ENCODE results near the gene SLC35A3.
"Not testable (repeated sequence)": the region's sequence is repeated elsewhere in the genome, so short reads cannot be mapped to it uniquely, and the experiment has no call there.

Gene SLC35A3

GRCh38 chr1:100009458-100009857 is 39.7 kb downstream of the SLC35A3 start:
- DNase-seq: peak; percentile 4
- in situ Hi-C loops (cut with HindIII; ENCODE audit: low pct_ligation_motif_present, low pct_unique_long_range_greater_than_20kb, low sequenced_read_pairs): no loop called here

GRCh38 chr1:100010804-100011203 is 41.0 kb downstream of the SLC35A3 start:
- in situ Hi-C loops (cut with HindIII; ENCODE audit: low pct_ligation_motif_present, low pct_unique_long_range_greater_than_20kb, low sequenced_read_pairs): no loop called here
- no peak for DNase-seq

- no peak for DNase-seq
- in situ Hi-C loops (cut with HindIII; ENCODE audit: low pct_ligation_motif_present, low pct_unique_long_range_greater_than_20kb, low sequenced_read_pairs): no loop called here
Observed at GRCh38 chr1:100019220-100019619, 49.4 kb downstream of the SLC35A3 start.

GRCh38 chr1:100023482-100023881 is 53.7 kb downstream of the SLC35A3 start:
- in situ Hi-C loops (cut with HindIII; ENCODE audit: low pct_ligation_motif_present, low pct_unique_long_range_greater_than_20kb, low sequenced_read_pairs): no loop called here
- DNase-seq: no peak

- in situ Hi-C loops (cut with HindIII; ENCODE audit: low pct_ligation_motif_present, low pct_unique_long_range_greater_than_20kb, low sequenced_read_pairs): no loop called here
Observed at GRCh38 chr1:100027212-100027611, 57.4 kb downstream of the SLC35A3 start.

GRCh38 chr1:100028765-100029164 is 59.0 kb downstream of the SLC35A3 start:
- in situ Hi-C loops (cut with HindIII; ENCODE audit: low pct_ligation_motif_present, low pct_unique_long_range_greater_than_20kb, low sequenced_read_pairs): no loop called here
- DNase-seq: no peak

More at GRCh38 chr1:100027212-100027611, 57.4 kb downstream of the SLC35A3 start:
- no peak for DNase-seq

GRCh38 chr1:100034470-100034869 is 64.7 kb downstream of the SLC35A3 start:
- in situ Hi-C loops (cut with HindIII; ENCODE audit: low pct_ligation_motif_present, low pct_unique_long_range_greater_than_20kb, low sequenced_read_pairs): no loop called here
- peak; percentile 54 for DNase-seq

- in situ Hi-C loops (cut with HindIII; ENCODE audit: low pct_ligation_motif_present, low pct_unique_long_range_greater_than_20kb, low sequenced_read_pairs): no loop called here
- no peak for DNase-seq
Observed at GRCh38 chr1:100035214-100035613, 65.4 kb downstream of the SLC35A3 start.

- peak; percentile 2 for DNase-seq
- in situ Hi-C loops (cut with HindIII; ENCODE audit: low pct_ligation_motif_present, low pct_unique_long_range_greater_than_20kb, low sequenced_read_pairs): no loop called here
Observed at GRCh38 chr1:100036718-100037655, 67.2 kb downstream of the SLC35A3 start.

GRCh38 chr1:100037656-100037926 is 67.8 kb downstream of the SLC35A3 start:
- no peak for DNase-seq
- in situ Hi-C loops (cut with HindIII; ENCODE audit: low pct_ligation_motif_present, low pct_unique_long_range_greater_than_20kb, low sequenced_read_pairs): no loop called here

- in situ Hi-C loops (cut with HindIII; ENCODE audit: low pct_ligation_motif_present, low pct_unique_long_range_greater_than_20kb, low sequenced_read_pairs): no loop called here
- peak; percentile 82 for DNase-seq
Observed at GRCh38 chr1:100037927-100038659, 68.3 kb downstream of the SLC35A3 start.

GRCh38 chr1:100038660-100039287 is 69.0 kb downstream of the SLC35A3 start:
- peak; percentile 56 for DNase-seq
- in situ Hi-C loops (cut with HindIII; ENCODE audit: low pct_ligation_motif_present, low pct_unique_long_range_greater_than_20kb, low sequenced_read_pairs): no loop called here

- in situ Hi-C loops (cut with HindIII; ENCODE audit: low pct_ligation_motif_present, low pct_unique_long_range_greater_than_20kb, low sequenced_read_pairs): no loop called here
- DNase-seq: peak; percentile 1
Observed at GRCh38 chr1:100039591-100039990, 69.8 kb downstream of the SLC35A3 start.

GRCh38 chr1:100045206-100045605 is 75.4 kb downstream of the SLC35A3 start:
- DNase-seq: no peak
- in situ Hi-C loops (cut with HindIII; ENCODE audit: low pct_ligation_motif_present, low pct_unique_long_range_greater_than_20kb, low sequenced_read_pairs): no loop called here

GRCh38 chr1:100047235-100047708 is 77.5 kb downstream of the SLC35A3 start:
- in situ Hi-C loops (cut with HindIII; ENCODE audit: low pct_ligation_motif_present, low pct_unique_long_range_greater_than_20kb, low sequenced_read_pairs); DNase-seq: not testable (repeated sequence)

- in situ Hi-C loops (cut with HindIII; ENCODE audit: low pct_ligation_motif_present, low pct_unique_long_range_greater_than_20kb, low sequenced_read_pairs): no loop called here
- DNase-seq: no peak
Observed at GRCh38 chr1:100050139-100050538, 80.3 kb downstream of the SLC35A3 start.

- in situ Hi-C loops (cut with HindIII; ENCODE audit: low pct_ligation_motif_present, low pct_unique_long_range_greater_than_20kb, low sequenced_read_pairs): no loop called here
- DNase-seq: no peak
Observed at GRCh38 chr1:100051401-100051800, 81.6 kb downstream of the SLC35A3 start.

GRCh38 chr1:100051893-100052292 is 82.1 kb downstream of the SLC35A3 start:
- in situ Hi-C loops (cut with HindIII; ENCODE audit: low pct_ligation_motif_present, low pct_unique_long_range_greater_than_20kb, low sequenced_read_pairs): no loop called here
- DNase-seq: no peak

- DNase-seq: no peak
- in situ Hi-C loops (cut with HindIII; ENCODE audit: low pct_ligation_motif_present, low pct_unique_long_range_greater_than_20kb, low sequenced_read_pairs): no loop called here
Observed at GRCh38 chr1:100053119-100053518, 83.3 kb downstream of the SLC35A3 start.

Measured in ACHN (cell line).